Neural cell (in vitro differentiated cells): Measurements from ENCODE around the gene PEF1. TPM values are rescaled to one million over a fixed set of nuclear protein-coding genes. Genes with fewer than 3 reads are reported as not detected.

ENCODE experiments used
- H2AFZ ChIP-seq: fragments of 200-600, 300-800 bp; sonication (generic), shearing (Covaris generic); 2 replicates; pipeline ENCODE4 v1.6.0; 2014; ENCODE audit warnings: low read depth, mild to moderate bottlenecking, antibody characterized with exemption, low read length, moderate library complexity
- H3F3A ChIP-seq: fragments of 200-600 bp; shearing (Covaris generic); 2 replicates; pipeline ENCODE4 v1.6.1; 2016; ENCODE audit warnings: mild to moderate bottlenecking, moderate library complexity, mixed read lengths, antibody characterized with exemption, low read length; ENCODE audit not compliant: insufficient read depth, poor library complexity, severe bottlenecking
- H3K27ac ChIP-seq: fragments of 200-600, 300-800 bp; sonication (generic), shearing (Covaris generic); 2 replicates; pipeline ENCODE4 v1.5.1; 2014; ENCODE audit warnings: mild to moderate bottlenecking, low read length, moderate library complexity
- H3K27me3 ChIP-seq: fragments of 300-800, 200-600 bp; sonication (generic), shearing (Covaris generic); 2 replicates; pipeline ENCODE4 v1.6.0; 2014; ENCODE audit warnings: mild to moderate bottlenecking, low read depth, low read length, moderate library complexity; ENCODE audit not compliant: insufficient read depth
- H3K36me3 ChIP-seq: fragments of 300-800, 200-600 bp; sonication (generic), shearing (Covaris generic); 2 replicates; pipeline ENCODE4 v1.5.1; 2014; ENCODE audit warnings: mild to moderate bottlenecking, antibody characterized with exemption, low read length, moderate library complexity; ENCODE audit not compliant: insufficient read depth
- H3K4me2 ChIP-seq: fragments of 300-800, 200-600 bp; sonication (generic), shearing (Covaris generic); 2 replicates; pipeline ENCODE4 v1.6.0; 2014; ENCODE audit warnings: mild to moderate bottlenecking, low read length
- H3K4me3 ChIP-seq: fragments of 300-800, 200-600 bp; sonication (generic), shearing (Covaris generic); 2 replicates; pipeline ENCODE4 v1.5.1; 2014; ENCODE audit warnings: mild to moderate bottlenecking, low read length, moderate library complexity
- H3K79me2 ChIP-seq: fragments of 200-600 bp; shearing (Covaris generic); replicated peaks from 2 replicates; pipeline ENCODE4 v1.6.0; 2014; ENCODE audit warnings: mild to moderate bottlenecking, low read length, moderate library complexity; ENCODE audit not compliant: insufficient read depth
- H3K9ac ChIP-seq: fragments of 300-800, 200-600 bp; sonication (generic), shearing (Covaris generic); 2 replicates; pipeline ENCODE4 v1.6.1; 2016; ENCODE audit warnings: mild to moderate bottlenecking, low read length, mixed read lengths
- H3K9me2 ChIP-seq: fragments of 200-600 bp; shearing (Covaris generic); 2 replicates; pipeline ENCODE4 v1.6.1; 2016; ENCODE audit warnings: mild to moderate bottlenecking, low read length, mixed read lengths; ENCODE audit not compliant: insufficient read depth
- H3K9me3 ChIP-seq: fragments of 200-600, 300-800 bp; sonication (generic), shearing (Covaris generic); 2 replicates; pipeline ENCODE4 v1.6.1; 2016; ENCODE audit warnings: mild to moderate bottlenecking, mixed run types, low read length, moderate library complexity, mixed read lengths
- H4K20me1 ChIP-seq: fragments of 200-600 bp; shearing (Covaris generic); 2 replicates; pipeline ENCODE4 v1.6.1; 2016; ENCODE audit warnings: mild to moderate bottlenecking, mixed run types; ENCODE audit not compliant: insufficient read depth
- EP300 ChIP-seq: fragments of 450-650 bp; conservative IDR thresholded peaks from 2 replicates; pipeline ENCODE4 v1.6.1; 2014; ENCODE audit warnings: antibody characterized with exemption, mild to moderate bottlenecking, moderate library complexity; ENCODE audit not compliant: poor library complexity, severe bottlenecking
- EZH2 ChIP-seq: fragments of 200-600, 300-800 bp; shearing (Covaris generic), sonication (generic); IDR thresholded peaks from 2 replicates; pipeline ENCODE4 v1.6.1; 2014; ENCODE audit warnings: antibody characterized with exemption, low read length, borderline replicate concordance, mild to moderate bottlenecking; ENCODE audit not compliant: insufficient read depth, poor library complexity, severe bottlenecking
- MXI1 ChIP-seq: fragments of 450-650 bp; conservative IDR thresholded peaks from 2 replicates; pipeline ENCODE4 v1.6.1; 2014; ENCODE audit warnings: antibody characterized with exemption, mild to moderate bottlenecking; ENCODE audit not compliant: poor library complexity, severe bottlenecking
- POLR2AphosphoS5 ChIP-seq: IDR thresholded peaks from 2 replicates; pipeline ENCODE4 v1.6.1; 2012
- RAD21 ChIP-seq: fragments of 450-650 bp; conservative IDR thresholded peaks from 2 replicates; pipeline ENCODE4 v1.6.1; 2014; ENCODE audit warnings: antibody characterized with exemption, mild to moderate bottlenecking, moderate library complexity
- SMC3 ChIP-seq: fragments of 450-650 bp; conservative IDR thresholded peaks from 2 replicates; pipeline ENCODE4 v1.6.1; 2014; ENCODE audit warnings: antibody characterized with exemption, mild to moderate bottlenecking, moderate library complexity; ENCODE audit not compliant: poor library complexity
- TAF1 ChIP-seq: IDR thresholded peaks from 2 replicates; pipeline ENCODE4 v1.6.1; 2012; ENCODE audit warnings: low read depth
- polyA plus RNA-seq: library from polyadenylated mRNA; depleted of rRNA; stranded (reverse); fragments of >200 nt; gene quantifications from 2 replicates; pipeline ENCODE4 v1.2.3, GENCODE V29; 2014
- TF ChIP-seq, protein P1 (sequence below): IDR thresholded peaks from 2 replicates; pipeline ENCODE4 v1.6.1; 2012; ENCODE audit warnings: borderline replicate concordance
- TF ChIP-seq, protein P2 (sequence below): fragments of 450-650 bp; IDR thresholded peaks from 2 replicates; pipeline ENCODE4 v1.5.1; 2014; ENCODE audit warnings: antibody characterized with exemption, mild to moderate bottlenecking, moderate library complexity; ENCODE audit not compliant: poor library complexity, severe bottlenecking

Gene PEF1
- polyA plus RNA-seq, 1 donor from 2014 or later: 48.2 TPM

DNA sequence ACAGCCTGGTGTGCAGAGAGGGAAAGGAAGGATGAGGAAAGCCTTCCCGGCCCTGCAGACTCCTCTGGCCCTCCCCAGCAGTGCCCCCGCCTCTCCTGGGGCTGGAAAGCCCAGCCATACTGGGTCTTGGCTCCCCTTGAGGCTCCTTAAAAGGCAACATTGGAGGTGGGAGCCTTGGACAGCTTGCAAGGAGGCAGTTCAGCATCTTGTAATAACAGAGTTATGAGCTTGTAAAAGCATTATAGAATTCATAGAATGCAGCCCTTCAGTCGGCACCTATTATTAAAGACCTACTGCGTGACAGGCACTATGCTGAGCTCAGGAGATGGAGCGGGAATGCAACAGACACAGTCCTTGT, 64.2 kb downstream of the PEF1 start:
- Histone ChIP-seq H2AFZ (no peak overlapping the region), H3K27ac (no peak overlapping the region), H3K9me3 (no peaks in the 10 kb centered on the region), H3K9ac (no peak overlapping the region), H3K79me2 (no peaks in the 10 kb centered on the region), H3K9me2 (no peaks in the 10 kb centered on the region), H3F3A (no peaks in the 10 kb centered on the region), H4K20me1 (no peaks in the 10 kb centered on the region), H3K4me3 (no peak overlapping the region), H3K4me2 (no peak overlapping the region), H3K36me3 (no peaks in the 10 kb centered on the region), H3K27me3 (peaks cover 4% of the 10 kb centered on the region)
- TF ChIP-seq MXI1: no peak
- TF ChIP-seq POLR2AphosphoS5: no peak
- TF ChIP-seq, protein P1, sequence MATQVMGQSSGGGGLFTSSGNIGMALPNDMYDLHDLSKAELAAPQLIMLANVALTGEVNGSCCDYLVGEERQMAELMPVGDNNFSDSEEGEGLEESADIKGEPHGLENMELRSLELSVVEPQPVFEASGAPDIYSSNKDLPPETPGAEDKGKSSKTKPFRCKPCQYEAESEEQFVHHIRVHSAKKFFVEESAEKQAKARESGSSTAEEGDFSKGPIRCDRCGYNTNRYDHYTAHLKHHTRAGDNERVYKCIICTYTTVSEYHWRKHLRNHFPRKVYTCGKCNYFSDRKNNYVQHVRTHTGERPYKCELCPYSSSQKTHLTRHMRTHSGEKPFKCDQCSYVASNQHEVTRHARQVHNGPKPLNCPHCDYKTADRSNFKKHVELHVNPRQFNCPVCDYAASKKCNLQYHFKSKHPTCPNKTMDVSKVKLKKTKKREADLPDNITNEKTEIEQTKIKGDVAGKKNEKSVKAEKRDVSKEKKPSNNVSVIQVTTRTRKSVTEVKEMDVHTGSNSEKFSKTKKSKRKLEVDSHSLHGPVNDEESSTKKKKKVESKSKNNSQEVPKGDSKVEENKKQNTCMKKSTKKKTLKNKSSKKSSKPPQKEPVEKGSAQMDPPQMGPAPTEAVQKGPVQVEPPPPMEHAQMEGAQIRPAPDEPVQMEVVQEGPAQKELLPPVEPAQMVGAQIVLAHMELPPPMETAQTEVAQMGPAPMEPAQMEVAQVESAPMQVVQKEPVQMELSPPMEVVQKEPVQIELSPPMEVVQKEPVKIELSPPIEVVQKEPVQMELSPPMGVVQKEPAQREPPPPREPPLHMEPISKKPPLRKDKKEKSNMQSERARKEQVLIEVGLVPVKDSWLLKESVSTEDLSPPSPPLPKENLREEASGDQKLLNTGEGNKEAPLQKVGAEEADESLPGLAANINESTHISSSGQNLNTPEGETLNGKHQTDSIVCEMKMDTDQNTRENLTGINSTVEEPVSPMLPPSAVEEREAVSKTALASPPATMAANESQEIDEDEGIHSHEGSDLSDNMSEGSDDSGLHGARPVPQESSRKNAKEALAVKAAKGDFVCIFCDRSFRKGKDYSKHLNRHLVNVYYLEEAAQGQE: no peak
- TF ChIP-seq RAD21: no peak
- no peak for TF ChIP-seq EP300
- TF ChIP-seq TAF1: no peak
- no peak for TF ChIP-seq EZH2
- TF ChIP-seq, protein P2, sequence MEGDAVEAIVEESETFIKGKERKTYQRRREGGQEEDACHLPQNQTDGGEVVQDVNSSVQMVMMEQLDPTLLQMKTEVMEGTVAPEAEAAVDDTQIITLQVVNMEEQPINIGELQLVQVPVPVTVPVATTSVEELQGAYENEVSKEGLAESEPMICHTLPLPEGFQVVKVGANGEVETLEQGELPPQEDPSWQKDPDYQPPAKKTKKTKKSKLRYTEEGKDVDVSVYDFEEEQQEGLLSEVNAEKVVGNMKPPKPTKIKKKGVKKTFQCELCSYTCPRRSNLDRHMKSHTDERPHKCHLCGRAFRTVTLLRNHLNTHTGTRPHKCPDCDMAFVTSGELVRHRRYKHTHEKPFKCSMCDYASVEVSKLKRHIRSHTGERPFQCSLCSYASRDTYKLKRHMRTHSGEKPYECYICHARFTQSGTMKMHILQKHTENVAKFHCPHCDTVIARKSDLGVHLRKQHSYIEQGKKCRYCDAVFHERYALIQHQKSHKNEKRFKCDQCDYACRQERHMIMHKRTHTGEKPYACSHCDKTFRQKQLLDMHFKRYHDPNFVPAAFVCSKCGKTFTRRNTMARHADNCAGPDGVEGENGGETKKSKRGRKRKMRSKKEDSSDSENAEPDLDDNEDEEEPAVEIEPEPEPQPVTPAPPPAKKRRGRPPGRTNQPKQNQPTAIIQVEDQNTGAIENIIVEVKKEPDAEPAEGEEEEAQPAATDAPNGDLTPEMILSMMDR: no peak
- no peak for TF ChIP-seq SMC3

Other genes starting within 250 kb of the PEF1 start
- 8.6 and 16.4 TPM in 2 replicates for gene SERINC2, start 231.7 kb downstream of the PEF1 start, polyA plus RNA-seq
- 1.0 TPM in 1 of 2 replicates, not detected in the other for gene TINAGL1, start 68.4 kb downstream of the PEF1 start, polyA plus RNA-seq
- 0.34 and 0.37 TPM in 2 replicates for gene HCRTR1, start 27.2 kb downstream of the PEF1 start, polyA plus RNA-seq
- gene COL16A1, start 59.1 kb upstream of the PEF1 start, polyA plus RNA-seq: 3.4 and 4.4 TPM in 2 replicates
- 45.0 and 51.8 TPM in 2 replicates for gene ADGRB2, start 119.5 kb upstream of the PEF1 start, polyA plus RNA-seq
- not detected in 2 replicates for gene SPOCD1, start 171.1 kb upstream of the PEF1 start, polyA plus RNA-seq